T-helper 1 cell (primary cell): ENCODE data around the gene WBP1L.
"Not testable (repeated sequence)": the region's sequence is repeated elsewhere in the genome, so short reads cannot be mapped to it uniquely, and the experiment has no call there.

ENCODE experiments used
- DNase-seq, 5 donors: peaks; one replicate each; pipeline ENCODE4 v3.0.0-alpha.2; 2012 to 2020

WBP1L gene

DNA sequence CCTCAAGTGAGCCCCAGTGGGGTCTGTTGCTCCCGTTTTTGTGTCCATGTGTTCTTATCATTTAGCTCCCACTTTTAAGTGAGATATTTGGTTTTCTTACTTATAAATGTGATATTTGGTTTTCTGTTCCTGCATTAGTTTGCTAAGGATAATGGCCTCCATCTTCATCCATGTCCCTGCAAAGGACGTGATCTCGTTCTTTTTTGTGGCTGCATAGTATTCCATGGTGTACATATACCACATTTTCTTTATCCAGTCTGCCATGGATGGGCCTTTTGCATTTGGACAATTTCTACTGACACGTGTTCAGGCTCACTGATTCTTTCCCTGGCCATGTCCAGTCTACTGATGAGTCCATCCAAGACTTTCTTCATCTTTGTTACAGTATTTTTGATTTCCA is 19.8 kb upstream of the WBP1L start:
- no peak for DNase-seq

DNA sequence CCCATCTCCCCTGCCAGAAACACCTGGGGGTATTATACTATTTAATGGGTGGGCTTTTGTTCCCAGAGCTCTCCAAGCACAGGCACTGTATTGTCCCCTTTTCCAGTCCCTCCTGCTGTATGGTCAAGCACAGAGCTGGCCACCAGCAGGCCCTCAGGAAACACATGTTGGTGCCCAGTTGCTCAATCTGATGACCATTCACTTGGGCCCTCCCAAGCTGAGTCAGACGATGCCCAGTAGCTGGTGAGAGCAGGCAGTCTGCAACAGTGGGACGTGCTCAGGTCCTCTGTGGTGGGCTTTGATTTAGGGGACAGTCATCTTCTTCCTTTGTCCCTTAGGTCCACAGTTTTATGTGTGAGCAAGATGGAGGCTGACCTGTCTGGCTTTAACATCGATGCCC is 17.5 kb upstream of the WBP1L start:
- DNase-seq, result no peak

DNA sequence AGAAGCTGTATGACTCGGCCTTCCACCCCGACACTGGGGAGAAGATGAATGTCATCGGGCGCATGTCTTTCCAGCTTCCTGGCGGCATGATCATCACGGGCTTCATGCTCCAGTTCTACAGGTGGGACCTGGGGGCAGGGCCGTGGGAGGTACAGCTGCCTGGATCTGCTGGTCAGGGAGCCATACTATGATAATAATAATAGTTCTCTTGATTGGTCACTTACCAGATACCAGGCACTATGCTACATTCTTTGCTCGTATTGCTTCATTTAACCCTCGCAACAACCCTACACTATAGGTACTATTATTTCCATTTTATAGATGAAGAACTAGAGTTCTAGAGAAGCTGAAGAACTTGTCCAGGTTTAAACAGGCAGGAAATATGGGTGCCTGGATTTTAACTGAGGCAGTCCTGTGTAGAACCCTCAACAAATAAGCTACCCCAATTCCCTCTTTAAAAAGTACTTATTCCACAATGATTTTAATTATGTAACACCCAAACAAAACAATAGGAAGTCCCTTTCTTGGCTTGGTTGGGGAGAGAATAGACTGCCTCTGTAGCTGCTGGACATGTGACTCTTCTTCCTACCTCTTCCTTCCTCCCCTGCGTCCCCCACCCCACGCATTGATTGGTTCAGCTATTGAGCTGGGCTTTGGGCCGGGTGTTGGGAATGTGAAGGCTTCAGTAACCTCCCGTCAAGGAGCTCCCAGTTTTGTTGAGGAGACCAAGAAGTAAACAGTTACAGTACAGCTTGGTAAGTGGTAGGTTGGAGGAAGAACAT is 16.5 kb upstream of the WBP1L start:
- DNase-seq, result no peak

DNA sequence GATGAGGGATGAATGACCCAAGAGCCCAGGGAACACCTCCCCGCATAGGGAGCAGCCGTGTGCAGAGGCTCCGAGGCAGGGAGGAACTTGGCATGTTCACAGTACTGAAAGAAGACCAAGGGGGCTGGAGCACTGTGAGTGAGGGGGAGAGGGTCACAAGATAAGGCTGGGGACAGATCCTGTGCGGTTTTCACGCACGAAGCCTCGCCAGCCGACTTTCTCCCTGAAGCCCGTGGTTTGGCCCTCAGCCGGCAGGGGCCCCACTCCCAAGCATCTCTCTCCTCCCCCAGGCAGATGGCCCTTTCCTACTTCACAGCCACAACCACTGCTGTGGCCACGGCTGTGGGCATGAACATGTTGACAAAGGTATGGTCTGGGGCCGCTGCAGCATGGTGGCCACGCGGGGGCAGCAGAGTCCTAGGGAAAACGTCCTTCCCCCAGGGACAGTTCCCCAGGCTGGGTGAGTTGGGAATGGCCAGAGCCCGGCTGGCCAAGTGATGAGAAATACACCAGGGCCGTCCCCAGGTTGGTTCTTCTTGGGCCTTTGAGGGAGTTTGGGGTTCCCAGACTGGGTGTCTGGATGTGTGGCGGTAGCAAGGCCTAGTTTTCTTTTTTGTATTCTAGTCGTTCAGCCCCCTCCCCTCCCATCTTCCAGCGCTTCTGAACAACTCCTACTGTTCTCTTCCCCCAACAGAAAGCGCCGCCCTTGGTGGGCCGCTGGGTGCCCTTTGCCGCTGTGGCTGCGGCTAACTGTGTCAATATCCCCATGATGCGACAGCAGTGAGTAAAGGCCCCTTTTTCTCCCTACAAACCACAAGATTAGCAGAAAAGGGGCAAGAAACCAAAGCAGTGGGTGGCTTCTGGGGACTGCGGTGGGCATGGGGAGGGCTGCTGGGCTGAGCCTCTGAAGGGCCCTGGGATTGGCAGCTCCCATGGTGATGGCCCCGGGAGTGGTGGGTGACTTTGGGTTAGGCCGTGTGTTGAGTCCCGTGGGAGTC is 14.4 kb upstream of the WBP1L start:
- DNase-seq, result peak in 4 of 5 donors; percentile 25 to 46 (median 30)

DNA sequence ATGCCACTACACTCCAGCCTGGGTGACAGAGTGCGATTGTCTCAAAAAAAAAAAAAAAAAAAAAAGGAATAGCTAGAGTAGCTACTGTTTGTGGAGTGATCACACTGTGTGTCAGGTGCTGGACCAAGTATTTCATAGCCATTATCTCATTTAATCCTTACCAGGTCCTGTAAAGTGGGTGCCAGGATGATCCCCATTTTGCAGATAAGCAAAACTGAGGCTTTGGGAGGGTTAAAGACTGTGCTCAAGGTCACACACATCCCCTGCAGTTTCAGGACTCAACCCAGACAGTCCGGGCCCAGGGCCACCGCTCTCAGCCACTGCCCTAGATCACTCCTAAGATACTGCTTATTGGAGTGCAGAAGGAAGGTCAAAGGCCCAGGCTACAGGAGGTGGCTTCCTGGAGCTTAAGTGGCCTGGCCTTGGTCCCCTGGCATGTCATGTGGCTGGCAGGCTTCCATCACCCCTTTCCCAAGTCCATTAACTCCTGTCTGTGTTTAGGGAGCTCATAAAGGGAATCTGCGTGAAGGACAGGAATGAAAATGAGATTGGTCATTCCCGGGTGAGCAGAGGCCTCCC is 12.4 kb upstream of the WBP1L start:
- no peak for DNase-seq

DNA sequence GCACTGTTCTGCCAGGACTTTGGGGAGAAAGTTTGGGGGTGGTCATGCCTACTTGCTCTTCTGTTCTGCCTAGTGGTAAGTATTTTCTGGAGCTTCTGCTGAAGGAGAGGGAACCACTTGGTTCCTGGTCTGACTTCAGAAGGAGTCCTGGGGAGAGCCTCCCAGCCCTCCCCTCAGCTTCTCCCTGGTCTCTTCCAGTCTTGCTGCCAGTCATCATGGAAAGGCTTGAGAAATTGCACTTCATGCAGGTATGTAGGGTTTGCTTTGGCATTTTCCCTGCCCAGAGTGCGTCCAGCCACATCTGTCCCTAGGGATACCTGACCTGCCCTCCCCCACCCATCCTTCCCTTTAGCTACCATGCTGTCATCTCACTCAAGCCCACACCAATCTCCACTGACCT is 11.1 kb upstream of the WBP1L start:
- no peak for DNase-seq

DNA sequence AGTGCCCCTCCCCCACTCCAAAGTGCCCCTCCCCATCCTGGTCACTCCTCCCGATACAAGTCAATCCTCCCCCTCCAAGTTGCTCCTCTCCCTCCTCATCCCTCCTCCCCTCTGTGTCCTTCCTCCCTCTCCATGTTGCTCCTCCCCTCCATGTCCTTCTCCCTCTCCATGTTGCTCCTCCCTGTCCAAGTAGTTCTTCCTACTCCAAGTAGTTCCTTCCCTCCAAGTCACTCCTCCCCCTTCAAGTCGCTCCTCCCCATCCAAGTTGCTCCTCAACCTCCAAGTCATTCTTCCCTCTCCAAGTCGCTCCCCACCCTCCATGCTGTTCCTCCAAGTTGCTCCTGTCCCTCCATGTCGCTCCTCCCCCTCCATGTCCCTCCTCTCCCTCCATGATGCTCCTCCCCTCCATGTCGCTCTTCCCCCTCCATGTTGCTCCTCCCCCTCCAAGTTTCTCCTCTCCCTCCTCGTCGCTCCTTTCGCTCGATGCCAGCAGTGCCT is 8.6 kb upstream of the WBP1L start:
- no peak for DNase-seq

DNA sequence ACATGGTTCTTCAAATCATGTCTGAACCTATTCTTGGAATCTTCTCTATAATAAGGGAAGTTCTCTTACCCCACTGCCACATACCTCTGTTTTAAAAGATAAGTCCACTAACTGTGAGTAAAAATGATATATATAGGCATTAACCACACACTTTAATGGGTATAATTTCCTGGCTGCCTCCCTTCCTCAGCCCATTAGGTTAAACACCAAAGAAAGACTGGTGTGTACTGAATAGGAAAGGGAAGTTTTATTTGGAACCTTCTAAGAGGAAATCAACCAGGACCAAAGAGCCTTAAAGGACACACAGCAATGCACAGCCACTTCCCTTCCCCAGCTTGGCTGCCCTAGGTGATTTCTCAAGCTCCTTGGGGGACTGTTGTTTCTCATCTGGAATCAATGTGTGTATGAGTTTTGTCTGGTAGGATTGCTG is 5.0 kb upstream of the WBP1L start:
- DNase-seq, result no peak

DNA sequence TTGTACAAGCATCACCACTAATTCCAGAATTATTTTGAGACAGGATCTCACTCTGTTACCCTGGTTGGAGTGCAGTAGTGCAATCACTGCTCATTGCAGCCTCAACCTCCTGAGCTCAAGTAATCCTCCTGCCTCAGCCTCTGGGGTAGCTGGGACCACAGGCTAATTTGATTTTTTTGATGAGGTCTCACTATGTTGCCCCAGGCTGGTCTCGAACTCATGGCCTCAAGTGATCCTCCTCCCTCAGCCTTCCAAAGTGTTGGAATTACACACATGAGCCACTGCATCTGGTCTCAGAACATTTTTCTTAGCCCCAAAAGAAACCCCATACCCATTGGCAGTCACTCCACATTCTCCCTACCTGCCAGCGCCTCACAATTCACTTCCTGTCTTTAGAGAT is 3.5 kb upstream of the WBP1L start:
- no peak for DNase-seq

DNA sequence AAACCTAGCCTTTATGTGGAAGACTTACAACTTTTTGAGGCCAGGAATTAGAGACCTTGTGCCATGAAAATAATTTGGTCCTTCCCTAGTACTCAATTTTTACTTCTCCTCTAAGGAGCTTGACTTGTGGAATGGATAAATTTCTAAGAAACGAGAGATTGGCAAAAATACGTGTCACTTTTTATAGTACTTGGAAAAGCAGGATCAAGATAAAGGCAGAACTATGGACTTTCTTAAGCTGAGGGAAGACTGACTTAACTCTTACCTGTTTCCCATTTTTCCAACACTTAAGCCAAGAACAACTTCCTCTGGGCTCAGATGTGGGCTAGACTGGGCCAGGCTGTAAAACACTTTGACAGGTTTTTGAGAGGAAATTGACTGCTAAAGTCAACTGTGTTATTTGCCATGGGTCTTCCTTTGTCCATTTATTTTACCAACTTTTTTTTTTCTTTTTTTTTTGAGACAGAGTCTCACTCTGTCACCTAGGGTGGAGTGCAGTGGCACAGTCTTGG is 2.0 kb upstream of the WBP1L start:
- DNase-seq, result no peak

DNA sequence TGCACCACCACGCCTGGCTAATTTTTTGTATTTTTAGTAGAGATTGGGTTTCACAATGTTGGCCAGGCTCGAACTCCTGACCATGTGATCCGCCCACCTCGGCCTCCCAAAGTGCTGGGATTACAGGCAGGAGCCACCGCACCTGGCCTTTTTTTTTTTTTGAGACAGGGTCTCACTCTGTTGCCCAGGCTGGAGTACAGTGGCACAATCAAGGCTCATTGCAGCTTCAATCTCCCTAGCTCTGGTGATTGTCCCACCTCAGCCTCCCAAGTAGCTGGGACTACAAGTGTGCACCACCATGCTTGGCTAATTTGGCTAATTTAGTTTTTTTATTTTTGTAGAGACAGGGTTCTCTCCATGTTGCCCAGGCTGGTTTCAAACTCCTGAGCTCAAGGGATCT is 1.4 kb upstream of the WBP1L start:
- not testable (repeated sequence) for DNase-seq

DNA sequence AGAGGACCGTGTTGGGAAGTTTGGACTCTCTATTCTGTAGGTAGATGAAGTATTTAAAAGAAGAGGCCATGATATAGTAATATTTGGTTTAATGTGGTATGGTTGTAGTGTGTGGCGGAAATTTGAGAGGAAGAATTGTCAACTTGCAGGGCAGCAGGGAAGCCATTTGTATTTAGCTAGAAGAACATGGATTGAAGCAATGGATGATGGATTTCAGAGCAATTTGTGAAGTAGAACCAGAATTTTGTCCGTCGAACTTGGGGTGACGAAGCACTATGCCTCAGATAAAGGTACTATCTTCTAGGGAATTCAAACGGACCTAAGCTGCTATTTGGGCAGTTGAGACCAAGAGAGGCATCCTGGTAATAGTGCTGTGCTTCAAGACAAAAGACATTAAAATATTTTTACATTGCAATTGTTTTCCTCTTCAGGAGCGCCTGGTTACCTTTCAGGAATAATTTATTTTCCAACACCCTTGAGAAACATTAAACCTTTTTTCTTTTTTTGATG is 615 bp upstream of the WBP1L start:
- DNase-seq, result no peak

DNA sequence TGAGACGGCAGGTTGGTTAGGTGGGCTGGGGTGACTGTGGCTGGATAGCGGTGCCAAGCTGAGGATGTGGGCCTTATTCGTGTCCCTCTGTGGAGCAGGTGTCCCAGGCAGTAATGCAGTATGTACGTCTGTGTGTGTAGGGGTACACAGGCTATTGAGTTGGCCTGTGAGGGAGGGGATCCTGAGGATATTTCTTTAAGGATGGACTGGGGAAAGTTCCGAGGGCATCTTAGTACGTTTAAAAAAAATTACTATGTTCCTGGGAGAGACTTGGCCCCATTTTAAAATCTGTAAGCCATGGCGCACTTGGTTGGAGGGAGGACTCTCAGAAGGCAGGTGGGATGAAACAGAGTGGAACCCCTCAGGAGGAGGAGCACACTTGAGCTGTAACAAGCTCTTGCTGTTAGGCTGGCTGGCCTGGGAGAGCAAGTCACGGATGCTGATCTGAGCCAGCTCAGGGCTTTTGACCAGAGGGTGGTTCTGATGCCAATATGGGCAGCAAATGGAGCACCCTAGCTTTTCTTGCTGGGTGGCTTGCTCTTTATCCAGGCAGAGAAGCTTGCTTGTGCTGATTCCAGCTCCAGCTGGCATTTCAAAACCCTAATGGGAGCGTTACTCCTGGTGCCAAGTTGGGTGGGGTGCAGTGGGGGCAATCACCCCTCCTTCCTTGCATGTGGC is 765 bp downstream of the WBP1L start:
- no peak for DNase-seq

DNA sequence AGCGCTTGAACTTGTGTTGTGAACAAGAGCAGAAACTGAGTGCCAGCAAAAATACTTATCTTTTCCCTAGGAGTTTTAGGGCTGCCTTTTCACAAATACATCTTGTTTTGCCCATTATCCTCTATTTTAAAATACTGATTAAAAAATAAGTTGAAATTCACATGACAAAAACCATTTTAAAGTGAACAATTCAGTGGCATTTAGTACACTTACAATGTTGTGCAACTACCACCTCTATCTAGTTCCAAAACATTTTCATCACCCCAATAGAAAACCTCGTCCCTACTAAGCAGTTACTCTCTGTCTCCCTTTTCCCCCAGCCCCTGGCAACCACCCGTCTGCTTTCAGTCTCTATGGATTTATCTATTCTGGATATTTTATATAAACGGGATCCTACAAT is 1.4 kb downstream of the WBP1L start:
- DNase-seq, result no peak

DNA sequence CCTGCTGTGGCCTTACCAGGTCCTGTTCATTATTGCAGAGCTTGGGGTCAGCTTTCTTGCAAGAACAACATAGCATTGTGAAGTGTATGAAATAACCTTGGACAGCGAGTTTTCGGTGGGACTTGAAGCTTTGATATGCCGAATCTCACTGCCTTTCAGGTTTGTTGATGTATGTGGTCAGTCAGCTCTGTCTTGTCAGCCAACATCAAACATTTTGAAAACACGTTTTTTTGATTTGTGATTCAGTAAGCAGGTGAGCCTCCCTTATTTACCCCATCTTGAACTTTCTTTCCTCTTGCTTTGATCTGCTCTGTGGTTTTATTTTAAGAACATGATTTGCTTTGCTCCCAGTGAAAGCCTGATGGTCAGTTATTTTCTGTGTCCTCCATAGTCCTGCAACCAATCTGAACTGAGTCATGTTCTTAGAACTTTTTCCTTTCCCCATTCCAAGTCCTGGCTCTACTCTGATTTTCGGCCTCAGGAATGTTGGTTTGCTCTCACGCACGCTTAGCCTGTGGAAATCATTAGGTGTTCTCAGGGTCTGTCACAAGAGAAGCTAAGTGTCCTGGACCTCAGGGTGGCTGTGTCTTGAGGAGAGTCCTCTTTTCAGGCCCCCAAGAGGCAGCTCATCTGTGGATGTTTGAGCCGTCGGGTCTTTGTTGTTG is 8.7 kb downstream of the WBP1L start:
- DNase-seq, result no peak

DNA sequence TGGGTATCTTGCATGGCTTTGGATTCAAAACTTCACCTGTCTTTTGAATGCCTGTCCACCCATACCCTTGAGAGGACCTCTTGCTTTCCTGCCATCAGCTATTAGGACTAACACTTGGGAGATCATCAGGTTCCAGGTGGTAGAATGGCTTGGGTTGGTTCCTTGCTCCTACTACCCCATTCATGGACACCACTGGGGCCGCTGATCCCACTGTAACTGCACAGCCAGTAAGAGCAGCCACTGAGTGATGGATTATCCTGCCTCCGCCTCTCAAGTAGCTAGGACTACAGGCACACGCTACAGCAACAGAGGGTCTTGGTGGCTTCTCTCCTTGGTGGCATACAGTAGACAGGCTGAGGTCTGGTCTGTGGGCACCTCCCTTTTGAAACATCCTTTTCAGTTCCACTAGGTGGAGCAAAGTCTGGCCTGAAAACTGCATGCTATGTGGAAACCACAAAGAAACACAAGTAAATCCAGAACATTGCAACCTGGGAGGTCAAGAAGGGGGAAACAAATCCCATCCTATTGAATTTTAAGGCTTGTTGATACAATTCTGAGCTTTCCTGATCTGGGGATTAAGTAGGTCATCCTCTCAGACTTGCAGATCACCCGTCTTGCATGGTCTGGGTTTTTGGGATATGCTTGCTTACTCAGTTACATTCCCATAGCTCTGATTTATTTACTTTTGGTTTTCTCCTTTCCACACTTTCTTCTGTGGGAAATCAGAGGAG is 9.4 kb downstream of the WBP1L start:
- peak in 1 of 5 donors; percentile 21 for DNase-seq

DNA sequence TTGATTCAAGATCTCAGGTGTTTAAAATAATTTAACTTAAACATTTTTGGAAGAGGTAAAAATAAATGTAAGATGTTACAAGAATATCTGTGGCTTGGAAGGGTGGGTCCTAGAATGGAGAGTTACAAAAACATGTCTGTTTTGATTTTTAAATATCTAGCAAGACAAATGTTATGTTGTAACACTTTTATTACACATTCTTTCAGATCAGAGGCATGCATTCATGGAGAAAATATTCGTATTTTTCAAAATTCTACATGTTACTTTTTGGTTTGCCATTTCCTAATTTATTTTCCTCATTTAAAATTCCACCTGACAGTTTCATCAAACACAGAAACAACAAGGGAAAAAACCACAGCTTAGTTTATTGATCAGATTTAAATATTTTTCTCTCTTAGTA is 10.0 kb downstream of the WBP1L start:
- no peak for DNase-seq

DNA sequence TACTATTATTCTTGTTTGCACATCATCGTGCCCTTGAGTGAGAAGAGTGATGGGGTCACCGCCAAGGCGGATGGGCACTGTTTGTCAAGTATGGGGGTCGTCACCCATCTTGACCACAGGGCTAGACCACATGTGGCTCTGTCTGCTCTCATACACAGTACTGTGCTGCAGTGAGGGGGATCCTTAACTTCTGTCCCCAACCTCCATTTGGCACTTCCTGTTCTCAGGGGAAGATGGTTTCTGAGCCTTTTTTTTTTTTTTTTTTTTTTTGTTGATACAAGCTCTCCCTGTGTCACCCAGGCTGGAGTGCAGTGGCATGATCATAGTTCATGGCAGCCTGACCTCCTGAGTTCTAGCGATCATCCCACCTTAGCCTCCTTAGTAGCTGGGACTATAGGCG is 13.6 kb downstream of the WBP1L start:
- no peak for DNase-seq

DNA sequence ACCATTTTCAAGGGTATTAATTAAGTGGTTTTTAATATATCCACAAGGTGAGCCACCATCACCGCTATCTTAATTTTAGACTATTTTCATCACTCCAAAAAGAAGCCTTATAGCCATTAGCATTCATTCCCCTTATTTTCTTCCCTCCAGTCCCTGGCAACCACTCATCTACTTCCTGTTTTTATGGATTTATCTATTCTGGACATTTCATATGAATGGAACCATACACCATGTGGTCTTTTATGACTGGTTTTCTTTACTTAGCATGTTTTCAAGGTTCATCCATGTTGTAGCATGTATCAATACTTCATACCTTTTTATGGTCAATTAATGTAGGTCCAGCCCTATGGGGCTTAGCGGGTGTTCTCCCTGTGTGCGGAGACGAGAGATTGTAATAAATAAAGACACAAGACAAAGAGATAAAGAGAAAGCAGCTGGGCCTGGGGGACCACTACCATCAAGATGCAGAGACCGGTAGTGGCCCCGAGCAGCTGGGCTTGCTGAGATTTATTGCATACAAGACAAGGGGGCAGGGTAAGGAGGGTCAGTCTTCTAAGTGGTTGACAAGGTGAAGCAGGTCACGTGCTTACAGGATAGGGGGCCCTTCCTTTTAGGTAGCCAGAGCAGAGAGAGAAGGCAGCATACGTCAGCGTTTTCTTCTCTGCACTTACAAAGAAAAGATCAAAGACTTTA is 14.6 kb downstream of the WBP1L start:
- no peak for DNase-seq

DNA sequence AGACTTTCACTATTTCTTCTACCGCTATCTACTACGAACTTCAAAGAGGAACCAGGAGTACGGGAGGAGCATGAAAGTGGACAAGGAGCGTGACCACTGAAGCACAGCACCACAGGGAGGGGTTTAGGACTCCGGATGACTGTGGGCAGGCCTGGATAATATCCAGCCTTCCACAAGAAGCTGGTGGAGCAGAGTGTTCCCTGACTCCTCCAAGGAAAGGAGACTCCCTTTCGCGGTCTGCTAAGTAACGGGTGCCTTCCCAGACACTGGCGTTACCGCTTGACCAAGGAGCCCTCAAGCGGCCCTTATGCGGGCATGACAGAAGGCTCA is 15.2 kb downstream of the WBP1L start:
- not testable (repeated sequence) for DNase-seq
